GM19193 (cell line): ENCODE measurements around the gene TCP11L2.

Source experiments
- POLR2A ChIP-seq: IDR thresholded peaks from 4 replicates; pipeline ENCODE4 v1.6.1; 2011; ENCODE audit not compliant: insufficient read depth, insufficient read length; ENCODE audit errors: extremely low read depth

Gene TCP11L2

GRCh38 chr12:106299202-106299774 lies 3.2 kb upstream of the TCP11L2 start:
- no peak for TF ChIP-seq POLR2A

GRCh38 chr12:106300761-106301160 lies 1.8 kb upstream of the TCP11L2 start:
- TF ChIP-seq POLR2A = no peak

DNA sequence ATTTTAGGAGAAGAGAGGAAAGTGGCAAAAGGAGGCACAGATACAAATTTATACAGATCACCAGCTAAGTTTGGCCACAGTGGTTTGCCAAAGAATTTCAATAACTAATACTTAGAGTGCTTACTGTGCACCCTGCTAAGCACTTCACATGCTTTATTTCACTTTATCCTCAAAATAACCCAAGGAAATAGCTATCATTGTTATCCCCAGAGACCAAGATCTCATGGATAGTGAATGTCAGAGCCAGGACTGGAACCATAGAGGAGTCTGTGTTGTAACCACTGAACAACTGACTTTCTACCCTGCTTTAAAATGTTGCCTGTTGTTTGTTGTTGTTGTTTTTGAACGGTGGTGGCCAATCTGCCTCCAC lies 1.3 kb upstream of the TCP11L2 start:
- TF ChIP-seq POLR2A = no peak

- no peak for TF ChIP-seq POLR2A
Observed at GRCh38 chr12:106301611-106302321, 767 bp upstream of the TCP11L2 start.

DNA sequence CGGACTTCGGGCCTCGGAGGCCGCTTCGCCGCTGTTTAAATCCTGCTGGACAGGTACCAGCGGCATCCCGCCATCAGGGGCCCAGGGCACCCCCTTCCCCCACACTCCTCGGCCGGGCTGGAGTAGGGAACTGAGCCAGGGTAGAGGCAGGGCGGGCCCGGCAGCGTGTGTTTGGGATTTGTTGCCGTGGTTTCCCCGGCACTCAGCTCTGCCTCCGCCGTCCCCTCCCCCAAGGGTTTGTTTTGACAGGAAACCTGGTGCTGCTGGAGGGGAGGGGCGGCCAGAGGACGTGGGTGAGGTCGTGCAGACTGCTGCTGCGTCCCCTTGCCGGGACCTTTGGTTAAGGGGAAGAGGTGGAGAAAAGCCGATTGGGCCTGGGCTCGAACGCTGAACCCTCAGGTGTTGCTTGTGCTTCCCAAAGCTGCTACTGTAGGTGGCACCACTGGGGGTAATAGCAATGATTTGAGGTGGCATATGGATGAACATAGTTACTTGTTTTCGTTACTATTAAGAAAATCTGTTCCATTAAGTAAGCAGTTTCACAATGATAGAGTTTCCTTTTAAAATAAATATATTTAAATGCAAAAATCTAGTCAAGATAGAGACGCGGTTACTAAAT lies 778 bp downstream of the TCP11L2 start:
- TF ChIP-seq POLR2A = no peak

DNA sequence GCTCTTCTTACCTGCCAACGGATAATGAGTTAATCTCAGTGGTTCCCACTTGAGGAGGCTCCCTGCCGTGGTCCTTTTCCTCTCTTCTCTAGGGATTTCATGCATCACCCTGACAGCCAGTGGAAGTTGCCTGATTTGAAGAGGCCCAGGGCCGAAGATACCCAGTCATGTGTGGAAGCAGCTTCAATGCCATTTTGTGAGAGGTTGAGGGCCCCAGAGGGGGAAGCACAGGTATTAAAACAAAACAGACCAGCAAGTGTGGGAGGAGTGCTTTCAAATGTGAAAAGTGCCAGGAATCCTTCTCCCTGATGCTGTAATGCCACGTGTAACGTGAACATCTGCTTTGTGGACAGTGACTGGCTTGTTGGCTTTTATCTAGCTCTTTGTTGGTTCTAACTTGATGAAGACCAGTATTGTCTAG lies 1.5 kb downstream of the TCP11L2 start:
- no peak for TF ChIP-seq POLR2A

DNA sequence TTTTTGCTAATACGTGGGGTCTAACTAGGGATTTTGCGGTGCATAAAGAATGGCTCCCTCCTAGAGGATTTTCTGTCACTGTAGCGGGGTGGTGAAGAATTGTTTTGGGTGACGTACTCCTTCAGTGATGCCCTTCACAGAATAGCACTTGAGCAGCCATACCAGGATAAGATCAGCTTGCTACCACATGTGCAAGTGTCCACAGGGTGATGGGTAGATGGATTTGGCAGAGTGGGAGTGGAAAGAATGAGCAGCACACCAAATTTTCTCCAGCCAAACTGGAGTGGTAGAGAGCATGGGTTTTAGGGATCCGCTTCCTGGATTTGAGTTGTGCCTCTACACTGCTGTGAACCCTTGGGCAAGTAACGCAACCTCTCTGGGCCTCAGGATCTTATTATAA lies 2.3 kb downstream of the TCP11L2 start:
- no peak for TF ChIP-seq POLR2A

DNA sequence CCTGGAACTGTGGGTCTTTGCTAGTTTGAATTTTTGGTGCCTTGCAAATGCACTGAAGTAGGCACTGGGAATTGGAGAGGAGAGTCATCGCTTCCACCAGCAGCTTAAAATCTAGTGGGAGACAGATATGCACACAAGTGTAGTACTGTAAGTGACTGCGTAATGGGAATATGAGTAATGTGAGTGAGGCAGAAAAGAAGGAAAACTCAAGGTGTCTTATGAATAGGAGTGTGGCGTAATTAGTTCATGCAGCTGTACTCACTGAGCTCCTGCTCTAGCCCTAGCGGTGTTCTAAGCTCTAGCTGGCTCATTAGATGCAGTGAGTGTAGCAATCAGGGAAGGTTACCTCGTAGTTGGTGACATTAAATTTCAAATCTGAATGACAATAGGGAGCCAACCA lies 2.8 kb downstream of the TCP11L2 start:
- no peak for TF ChIP-seq POLR2A

GRCh38 chr12:106307181-106307580 lies 4.6 kb downstream of the TCP11L2 start:
- TF ChIP-seq POLR2A = no peak

- no peak for TF ChIP-seq POLR2A
Observed at GRCh38 chr12:106308121-106308520, 5.6 kb downstream of the TCP11L2 start.

GRCh38 chr12:106308611-106309010 lies 6.1 kb downstream of the TCP11L2 start:
- no peak for TF ChIP-seq POLR2A

DNA sequence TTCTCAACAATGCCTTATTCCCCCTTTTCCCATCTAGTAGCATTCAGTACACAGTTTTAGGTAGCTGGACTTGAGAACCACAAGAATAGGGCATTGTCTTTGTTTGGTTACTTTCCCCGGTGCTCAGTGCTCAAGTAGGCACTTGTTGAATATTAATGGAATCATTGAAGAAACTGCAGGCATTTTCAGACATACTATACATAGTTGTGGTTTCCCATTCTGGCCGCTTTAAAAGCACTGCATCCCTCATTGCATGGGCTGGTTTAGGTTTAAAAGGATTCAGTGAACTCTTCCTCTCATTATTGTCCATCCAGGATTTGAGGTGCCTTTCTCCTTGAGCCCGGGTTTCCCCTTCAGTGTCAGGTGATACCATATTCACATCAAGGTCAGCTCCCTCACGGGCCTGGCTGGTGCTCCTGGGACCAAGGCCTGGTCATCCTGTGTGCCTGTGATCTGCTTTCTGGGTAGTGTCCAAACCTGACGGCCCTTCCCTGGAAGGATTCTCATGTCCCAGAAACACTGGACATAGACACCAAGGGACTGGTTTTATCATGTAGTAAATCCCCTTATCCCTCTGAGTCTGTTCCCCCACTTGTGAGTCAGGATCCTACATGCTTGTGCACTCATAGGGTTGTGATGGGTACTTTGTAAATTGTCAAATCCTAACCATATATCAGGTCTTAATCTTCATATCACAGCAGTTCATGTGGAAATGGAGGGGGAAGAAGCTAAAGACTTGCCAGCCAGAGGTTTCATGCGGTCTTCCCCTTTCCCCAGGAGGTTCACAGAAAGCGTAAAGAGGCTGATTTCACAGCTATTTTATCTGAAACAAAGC lies 7.4 kb downstream of the TCP11L2 start:
- TF ChIP-seq POLR2A = no peak

GRCh38 chr12:106310687-106311086 lies 8.2 kb downstream of the TCP11L2 start:
- no peak for TF ChIP-seq POLR2A

DNA sequence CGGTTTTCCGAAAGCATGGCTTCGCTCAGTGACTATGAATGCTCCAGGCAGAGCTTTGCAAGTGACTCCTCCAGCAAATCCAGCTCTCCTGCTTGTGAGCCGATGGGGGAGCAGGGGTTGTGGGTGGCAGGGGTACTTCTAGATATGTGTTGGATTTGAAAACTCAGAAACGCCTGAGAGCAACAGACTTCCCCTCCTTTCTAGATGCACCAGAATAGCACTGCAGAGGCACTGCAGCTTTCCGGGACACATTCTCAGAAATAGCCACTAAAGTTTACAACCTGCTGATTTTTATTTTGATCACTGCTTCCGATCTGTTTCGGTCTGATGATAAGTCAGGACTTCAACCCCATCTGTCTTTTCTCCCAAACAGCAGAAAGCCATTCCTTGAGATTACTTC lies 8.6 kb downstream of the TCP11L2 start:
- no peak for TF ChIP-seq POLR2A

DNA sequence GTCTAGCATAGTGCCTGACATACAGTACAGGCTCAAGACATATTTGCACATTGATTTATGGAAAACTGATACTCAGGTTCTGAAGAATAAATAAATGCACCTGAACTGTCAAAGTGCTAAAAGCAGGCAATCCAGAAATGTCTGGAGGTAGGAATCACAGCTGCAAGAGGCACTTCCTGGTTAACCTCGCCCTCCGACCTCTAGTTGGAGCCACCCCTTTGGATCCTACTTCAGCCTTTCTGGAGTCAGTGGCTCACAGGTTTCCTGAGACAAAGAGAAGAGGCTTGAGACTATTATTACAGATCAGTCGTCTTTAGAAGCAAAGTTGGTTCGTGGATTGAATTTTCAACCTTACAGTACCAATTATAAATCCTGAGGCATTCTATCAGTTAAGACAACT lies 13.0 kb downstream of the TCP11L2 start:
- no peak for TF ChIP-seq POLR2A
